Measurements from ENCODE around the gene WDR82.

Gene WDR82

DNA sequence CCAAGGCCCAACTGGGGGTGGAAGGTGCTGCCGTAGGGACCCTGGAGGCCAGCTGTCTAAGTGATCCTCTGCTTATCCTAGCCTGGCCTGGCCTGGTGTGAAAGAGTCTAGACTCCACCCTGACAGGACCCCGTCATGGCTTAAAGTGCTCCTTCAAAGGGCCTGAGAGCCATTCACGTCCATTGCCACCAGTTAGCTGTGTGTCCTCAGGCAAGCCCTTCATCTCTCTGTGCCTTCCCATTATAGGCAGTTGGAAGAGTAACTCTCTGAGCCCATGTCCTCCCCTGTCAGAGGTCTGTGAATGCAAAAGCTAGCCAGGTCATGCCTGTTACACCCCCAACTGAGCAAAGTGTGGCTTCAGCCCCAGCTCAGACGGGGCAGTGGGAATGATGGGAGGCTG, 28.5 kb upstream of the WDR82 start:
- DNase-seq: no peak

DNA sequence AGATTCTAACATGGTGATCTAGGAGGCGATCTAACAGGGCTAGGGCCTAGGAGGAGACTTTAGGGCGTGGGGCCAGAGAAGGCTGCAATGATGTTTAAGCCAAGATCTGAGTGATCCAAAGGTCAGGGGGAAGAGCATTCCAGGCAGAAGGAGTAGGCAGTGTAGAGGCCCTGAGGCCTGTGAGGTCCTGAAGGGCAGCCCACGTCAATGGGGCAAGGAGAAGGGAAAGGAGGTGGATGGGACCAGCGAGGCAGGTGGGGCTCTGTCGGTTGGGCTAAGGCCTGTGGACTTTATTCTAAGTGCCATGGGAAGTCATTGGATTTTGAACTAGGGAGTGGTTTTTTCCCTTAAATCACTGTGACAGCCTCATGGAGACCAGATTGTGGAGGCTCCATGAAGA, 27.5 kb upstream of the WDR82 start:
- no peak for DNase-seq

DNA sequence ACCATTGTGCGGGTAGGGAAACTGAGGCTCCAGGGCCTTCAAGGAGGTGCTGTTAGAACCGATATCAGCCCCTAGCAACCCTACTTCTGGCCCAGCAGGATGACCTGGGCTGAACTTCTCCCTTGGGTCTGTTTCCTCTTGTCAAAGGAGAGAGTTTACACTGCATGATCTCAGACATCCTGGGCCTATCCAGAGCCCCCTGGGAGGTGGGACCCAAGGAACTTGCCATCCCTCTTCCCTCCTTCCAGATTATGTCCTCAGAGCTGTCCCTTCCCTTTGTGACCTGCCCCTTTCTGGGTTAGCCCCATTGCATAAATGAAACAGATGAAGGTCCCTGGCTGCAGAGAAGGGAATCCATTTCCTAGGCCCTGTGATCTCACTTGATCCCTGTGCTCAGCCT, 25.4 kb upstream of the WDR82 start:
- DNase-seq: no peak

- no peak for DNase-seq
Observed at GRCh38 chr3:52302426-52303145, 24.1 kb upstream of the WDR82 start.

DNA sequence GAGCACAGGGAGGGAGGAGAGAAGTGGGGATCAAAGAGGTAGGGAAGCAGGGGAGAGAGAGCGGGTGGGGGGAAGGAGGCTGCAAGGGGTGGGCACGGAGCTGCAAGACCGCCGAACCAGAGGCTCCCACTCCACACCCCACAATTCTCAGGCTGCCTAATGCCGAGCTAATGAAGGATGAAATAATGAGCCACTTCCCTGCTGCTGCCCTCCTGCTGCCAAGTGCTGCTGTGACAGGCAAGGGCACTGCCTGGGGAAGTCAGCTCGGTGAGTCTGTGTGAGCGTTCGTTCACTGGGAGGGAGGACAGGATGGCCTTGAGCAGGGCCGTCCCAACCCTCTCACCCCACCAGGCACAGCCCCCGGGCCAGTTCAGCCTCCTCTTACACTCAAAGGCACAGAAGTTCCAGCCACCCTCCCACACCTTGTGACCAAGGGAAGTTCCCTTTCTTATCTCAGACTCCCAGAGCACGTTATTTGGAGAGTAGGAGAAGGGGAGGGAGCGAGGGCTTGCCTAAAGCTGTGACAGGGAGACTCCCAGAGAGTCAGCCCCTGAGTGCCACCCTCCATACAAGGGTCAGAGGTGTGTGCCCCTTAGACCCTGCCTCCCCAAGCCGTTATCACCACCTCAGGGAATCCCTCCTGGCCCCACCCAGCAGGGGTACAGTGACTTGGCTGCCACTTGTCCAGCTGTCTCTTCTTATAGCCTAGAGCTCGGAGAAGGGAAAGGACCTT, 21.6 kb upstream of the WDR82 start:
- no peak for DNase-seq

- DNase-seq: no peak
Observed at GRCh38 chr3:52299247-52299878, 20.9 kb upstream of the WDR82 start.

DNA sequence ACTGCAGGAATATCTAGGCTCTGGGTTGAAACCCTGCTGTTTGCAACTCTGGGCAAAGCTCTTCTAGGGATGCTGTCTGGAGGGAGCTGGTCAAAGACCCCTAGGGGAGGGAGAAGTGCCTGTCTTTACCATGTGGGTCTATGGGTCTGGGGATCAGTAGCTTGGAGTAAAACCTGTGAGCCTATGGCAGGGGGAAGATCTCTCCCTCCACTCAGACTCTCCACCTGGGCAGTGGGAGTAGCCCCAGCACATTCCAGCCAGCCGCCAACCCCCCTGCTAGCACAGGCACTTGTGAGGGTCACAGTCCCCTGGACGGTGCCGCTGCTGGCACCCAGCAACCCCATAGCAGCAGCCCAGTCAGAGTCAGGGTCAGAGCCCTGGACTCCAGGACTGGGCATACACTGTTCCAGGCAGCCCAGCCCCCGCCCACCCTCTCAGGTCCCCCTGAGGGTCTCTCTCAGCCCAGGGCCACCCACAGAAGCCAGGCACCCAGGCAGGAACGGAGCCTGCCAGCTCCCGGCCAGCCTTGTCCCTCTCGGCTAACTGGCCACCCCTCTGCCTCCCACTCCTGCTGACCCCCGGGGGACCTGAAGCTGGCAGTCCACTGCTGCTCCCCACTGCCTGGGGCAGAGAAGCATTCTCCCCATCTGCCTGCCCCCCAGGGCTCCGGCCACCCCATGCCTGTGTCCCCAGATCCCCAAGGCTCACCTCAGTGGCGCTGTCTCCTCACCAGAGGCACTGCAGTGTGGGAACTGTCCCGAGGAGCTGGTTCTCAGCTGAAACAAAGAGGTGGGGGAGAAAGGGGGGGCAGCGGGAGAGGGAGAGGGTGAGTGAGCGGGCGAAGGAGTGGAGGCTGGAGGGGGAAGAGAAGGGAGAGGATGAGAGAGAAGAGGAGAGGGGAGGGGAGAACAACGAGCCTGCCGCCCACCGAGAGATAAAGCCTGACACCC, 20.0 kb upstream of the WDR82 start:
- no peak for DNase-seq

DNA sequence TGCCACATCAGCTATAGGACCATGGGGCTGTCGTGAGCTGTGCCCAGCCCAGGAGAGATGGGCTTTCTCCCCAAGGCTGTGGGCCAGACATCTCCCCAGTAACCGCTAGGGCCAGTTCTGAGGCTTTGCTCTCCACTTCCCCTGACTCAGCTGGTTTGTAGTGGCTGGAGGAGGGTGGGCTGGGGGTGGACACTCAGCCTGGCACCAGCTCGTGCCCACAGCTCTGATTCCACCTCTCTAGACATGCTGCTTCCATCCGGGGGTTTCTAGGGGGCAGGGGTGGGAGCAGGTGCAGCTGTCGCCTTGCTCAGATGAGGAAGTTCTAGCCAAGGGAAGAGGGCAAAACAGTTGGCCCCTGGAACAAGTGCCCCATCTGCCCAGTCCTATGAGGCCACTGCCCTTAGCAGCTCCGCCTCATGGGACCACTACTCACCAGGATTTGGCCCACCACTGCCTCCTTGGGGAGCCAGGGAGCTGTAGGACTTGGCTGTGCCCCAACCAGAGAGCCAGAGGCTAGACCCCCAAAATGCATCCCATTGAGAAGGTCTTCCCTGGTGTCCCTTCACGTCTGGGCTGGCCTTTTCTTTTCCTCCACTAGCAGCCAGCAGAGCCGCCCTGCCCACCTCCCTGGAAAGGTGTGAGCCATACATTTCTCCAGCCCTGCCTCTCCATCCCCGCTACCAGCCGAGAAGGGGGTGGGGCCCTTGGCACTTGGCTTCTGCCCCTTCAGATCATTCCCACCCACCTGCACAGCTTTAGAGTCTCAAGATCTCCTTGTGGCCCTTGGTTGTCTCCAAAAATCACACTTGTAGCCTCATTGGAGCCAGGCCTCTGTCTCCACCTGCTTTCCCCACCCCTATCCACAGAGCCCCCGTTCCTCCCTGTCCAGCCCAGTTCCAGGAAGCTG, 19.0 kb upstream of the WDR82 start:
- no peak for DNase-seq

DNA sequence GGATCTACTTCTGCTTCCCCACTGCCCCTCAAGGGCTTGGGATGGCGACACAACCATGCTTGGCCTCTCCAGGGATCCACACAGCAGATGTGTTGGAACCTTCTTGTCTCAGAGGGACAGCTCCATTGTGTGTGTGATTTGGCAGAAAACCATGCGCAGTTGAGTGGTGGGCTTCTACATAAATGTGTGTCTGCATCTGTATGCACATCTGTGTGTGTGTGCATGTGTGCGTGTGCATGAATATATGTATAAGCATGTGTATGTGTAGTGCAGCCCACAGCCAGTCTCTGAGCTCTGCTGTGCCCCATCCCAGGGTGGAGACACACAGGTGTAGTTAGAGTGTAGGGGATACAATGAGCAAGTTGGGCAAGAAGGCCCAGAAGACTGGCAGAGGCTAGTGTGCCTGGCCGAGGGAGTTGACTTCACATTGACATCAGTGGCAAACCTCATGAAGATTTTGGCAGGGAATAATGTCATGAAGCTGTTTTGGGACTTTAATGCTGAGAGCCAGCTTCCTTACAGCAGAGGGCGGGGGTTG, 17.3 kb upstream of the WDR82 start:
- DNase-seq: no peak

DNA sequence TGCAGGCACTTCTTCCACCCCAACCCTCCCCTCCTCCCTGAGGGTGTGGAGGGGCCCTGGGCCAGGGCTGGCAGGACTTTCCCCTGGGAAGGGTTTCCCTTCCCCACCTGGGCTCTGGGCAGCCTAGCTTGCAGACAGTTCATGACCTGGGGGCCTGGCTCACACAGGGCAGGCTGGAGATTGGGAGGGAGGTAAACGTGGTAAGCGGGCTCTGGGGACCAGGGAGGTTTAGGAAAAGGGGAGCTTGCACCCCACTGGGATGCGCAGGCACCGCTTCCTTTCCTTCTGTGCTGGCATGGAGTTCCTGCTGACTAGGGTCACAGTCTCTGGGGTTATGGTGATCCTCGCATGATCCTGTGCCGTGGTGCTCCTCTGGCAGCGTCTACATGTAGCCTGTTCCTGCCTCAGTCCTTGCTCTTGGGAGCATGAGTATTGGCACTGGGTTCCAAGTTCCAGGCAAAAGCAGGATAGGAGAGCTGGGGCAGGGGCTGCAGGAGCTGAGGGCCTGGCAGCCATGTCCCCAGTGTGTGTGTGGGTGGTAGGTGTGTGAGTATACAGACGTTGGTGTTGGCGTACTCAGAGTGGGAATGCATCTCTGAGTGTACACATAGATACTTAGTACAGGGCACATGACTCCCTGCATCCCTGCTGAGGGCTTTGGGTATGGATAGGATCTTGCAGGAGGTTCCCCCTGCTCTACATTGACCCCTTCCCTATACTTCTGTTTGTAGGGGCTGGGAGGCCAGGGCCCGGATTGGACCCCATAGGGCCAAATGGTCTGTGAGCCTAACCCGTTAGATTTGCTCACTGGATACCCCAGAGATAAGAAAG, 16.1 kb upstream of the WDR82 start:
- no peak for DNase-seq

DNA sequence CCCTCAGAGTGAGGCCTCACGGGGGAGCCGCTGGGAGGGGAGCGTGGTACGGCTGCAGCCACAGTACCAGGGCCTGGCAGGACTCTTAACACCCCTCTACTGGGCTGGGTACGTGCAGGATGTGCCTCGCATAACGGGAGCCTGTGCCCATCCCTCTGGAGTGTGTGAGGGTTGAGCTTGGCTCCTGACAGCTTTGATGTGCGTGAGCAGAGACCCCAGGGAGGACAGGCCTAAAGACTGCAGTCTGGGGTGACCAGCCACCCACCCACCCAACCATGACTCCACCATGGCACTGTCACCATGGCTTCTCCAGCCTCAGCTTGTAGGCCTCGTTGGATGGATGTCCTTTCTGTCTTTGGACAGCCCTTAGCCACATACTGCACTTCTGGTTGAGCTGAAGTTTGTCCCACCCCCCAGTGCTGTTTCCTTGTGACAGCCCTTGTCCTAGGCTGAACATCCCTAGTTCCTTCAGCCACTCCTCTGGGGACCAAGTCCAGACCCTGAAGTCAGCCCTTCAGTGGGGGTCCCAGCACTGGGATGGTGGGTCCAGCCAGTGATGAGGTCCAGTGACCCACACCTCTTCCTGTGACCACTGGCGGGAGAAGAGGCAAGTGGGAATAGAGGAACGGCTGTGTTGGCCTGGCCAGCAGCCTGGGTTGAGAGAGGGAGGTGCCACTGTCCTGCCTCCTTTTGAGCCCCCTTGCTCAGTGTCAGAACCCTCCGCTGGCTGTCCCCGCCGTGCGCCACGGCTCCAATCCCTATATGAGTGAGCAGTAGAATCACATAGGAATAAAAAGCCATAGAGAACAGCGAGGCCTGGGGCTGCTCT, 15.3 kb upstream of the WDR82 start:
- no peak for DNase-seq

DNA sequence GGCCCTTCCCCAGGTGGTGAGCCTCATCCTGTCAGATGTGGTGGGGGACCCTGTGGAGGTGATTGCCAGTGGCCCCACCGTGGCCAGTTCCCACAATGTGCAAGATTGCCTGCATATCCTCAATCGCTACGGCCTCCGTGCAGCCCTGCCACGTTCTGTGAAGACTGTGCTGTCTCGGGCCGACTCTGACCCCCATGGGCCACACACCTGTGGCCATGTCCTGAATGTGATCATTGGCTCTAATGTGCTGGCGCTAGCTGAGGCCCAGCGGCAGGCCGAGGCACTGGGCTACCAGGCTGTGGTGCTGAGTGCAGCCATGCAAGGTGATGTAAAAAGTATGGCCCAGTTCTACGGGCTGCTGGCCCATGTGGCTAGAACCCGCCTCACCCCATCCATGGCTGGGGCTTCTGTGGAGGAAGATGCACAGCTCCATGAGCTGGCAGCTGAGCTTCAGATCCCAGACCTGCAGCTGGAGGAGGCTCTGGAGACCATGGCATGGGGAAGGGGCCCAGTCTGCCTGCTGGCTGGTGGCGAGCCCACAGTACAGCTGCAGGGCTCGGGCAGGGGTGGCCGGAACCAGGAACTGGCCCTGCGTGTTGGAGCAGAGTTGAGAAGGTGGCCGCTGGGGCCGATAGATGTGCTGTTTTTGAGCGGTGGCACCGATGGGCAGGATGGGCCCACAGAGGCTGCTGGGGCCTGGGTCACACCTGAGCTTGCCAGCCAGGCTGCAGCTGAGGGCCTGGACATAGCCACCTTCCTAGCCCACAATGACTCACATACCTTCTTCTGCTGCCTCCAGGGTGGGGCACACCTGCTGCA, 14.0 kb upstream of the WDR82 start:
- DNase-seq: no peak

- no peak for DNase-seq
Observed at GRCh38 chr3:52291508-52292181, 13.2 kb upstream of the WDR82 start.

DNA sequence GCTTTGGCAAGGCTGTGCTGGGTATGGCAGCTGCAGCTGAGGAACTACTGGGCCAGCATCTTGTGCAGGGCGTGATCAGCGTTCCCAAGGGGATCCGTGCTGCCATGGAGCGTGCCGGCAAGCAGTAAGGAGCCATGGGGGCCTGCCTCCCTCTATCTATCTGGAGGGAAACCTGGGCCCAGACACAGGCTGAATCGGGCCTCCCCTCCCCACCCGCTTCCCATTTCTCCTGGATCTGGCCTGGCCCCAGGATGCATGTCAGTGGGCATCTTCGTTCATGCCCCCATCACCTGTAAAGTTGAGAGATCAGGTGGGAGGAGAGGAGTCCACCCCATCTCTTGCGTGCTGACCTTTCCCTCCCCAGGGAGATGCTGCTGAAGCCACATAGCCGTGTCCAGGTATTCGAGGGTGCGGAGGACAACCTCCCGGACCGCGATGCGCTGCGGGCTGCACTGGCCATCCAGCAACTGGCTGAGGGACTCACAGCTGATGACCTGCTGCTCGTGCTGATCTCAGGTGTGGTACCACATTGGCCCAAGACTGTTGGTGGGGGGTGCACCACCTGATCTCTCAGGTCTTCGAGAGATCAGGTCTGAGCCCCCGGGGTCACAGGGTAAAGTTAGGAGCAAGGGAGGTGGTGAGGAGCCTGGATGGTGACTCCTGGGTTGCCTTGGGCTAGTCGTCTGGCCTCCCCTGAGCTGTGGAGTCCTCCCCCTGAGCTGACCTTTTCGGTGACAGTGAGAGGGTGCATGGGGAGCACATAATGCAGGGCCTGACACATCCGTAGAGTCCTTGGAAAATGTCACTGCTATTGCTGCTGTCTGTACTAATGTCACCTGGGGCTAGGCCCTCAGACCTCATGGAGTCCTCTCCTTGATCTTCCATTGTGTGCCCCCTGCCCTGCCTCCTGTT, 12.4 kb upstream of the WDR82 start:
- DNase-seq: no peak

DNA sequence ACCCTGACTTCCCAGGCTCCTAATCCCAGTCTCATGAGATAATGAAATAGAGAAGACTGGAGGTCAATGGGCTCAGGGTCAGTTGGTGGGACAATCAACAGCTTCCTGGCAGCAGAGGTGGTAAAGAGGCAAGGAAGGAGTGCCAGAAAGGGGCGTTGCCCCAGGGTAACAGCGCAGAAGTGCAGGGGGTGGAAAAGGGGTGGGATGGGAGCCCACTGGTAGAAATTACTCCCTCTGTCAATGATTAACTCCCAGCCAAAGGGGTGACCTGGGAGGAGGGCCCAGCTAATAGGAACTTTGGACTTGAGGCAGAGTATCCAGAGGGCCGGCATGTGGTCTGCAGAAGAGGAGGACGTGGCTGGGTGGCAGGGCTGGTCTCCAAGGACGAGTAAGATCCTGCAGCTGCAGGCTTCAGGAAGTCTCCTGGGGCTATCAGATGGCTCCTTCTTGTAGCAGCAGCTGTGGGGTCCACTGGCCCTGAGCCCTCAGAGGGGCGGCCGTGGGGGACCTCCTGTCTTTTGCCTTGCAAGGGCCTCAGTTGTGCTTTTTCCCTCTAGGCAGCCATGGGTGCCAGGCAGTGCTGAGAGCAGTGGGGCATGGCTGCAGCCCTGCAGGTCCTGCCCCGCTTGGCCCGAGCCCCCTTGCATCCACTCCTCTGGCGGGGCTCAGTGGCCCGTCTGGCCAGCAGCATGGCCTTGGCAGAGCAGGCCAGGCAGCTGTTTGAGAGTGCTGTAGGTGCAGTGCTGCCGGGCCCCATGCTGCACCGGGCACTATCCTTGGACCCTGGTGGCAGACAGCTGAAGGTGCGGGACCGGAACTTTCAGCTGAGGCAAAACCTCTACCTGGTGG, 11.5 kb upstream of the WDR82 start:
- DNase-seq: no peak

- DNase-seq: no peak
Observed at GRCh38 chr3:52289338-52289746, 10.9 kb upstream of the WDR82 start.
